ENCODE measurements around the gene C19orf67.
A peak's percentile ranks its signal among the peaks of the same experiment; 100 is the strongest.

C19orf67 gene
- 0 to 0.26 (median 0.19) reads per million in 3 donors for total RNA-seq

DNA sequence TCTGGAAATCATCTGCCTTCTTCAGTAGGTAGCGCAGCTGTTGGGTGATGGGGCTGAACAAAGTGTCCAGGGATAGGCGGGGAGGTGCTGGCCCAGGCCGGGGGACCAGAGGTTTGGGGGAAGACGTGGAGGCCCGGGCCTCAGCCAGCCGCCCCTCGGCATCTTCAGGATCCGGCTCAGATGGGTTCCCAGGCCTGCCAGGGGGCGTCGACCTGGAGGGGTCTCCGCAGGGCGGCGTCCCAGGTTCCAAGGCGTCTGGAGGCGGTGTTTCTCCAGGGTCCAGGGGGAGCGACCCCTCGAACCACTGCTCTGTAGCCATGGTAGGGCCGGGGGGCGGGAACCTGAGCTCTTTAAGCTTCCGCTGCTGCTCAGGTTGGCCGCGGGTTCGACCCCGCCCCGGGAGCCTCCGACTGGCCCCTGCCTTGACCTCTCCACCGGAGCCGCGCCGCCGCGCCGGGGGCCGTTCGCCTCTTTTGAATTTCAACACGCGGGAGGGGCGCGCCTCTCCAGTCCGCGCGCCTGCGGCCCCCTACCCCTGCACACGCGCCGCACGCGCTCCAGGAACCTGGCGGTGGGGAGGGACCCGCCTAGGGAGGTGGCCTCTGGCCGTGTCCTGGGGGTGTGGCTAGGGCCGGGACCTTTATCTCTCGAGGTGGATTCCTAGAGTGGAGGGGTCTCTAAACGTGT lies at the start of gene C19orf67:
C19orf67 (minus strand) TSS at position 475 of the 687 bp plus-strand sequence; CDS start at position 319, 156 bp downstream.
- no peaks in the 10 kb centered on the region for H3K27me3 ChIP-seq (replicated peaks; ENCODE audit: control insufficient read depth, insufficient read depth, low read length, poor library complexity, severe bottlenecking)
- no peak for DNase-seq
- no peak within 1 kb of the TSS for H3K27ac ChIP-seq (ENCODE audit: insufficient read depth, low read length, poor library complexity, severe bottlenecking)
- no peak within 1 kb of the TSS for H3K4me3 ChIP-seq (ENCODE audit: insufficient read depth, low read depth, low read length, poor library complexity, severe bottlenecking)
- peaks cover 5% of the 10 kb centered on the region for H3K36me3 ChIP-seq (ENCODE audit: control insufficient read depth, insufficient read depth, low read length)
- no peaks in the 10 kb centered on the region for H3K9me3 ChIP-seq (ENCODE audit: control insufficient read depth, low read length)
- H3K4me1 ChIP-seq (ENCODE audit: control insufficient read depth, insufficient read depth, low read length, poor library complexity, severe bottlenecking), result peaks cover 12% of the 10 kb centered on the region

- Histone ChIP-seq H3K36me3 (ENCODE audit: control insufficient read depth, insufficient read depth, low read length) (no peaks in the 10 kb centered on the region), H3K4me3 (ENCODE audit: insufficient read depth, low read depth, low read length, poor library complexity, severe bottlenecking) (no peak overlapping the region), H3K4me1 (ENCODE audit: control insufficient read depth, insufficient read depth, low read length, poor library complexity, severe bottlenecking) (peaks cover 16% of the 10 kb centered on the region), H3K27ac (ENCODE audit: insufficient read depth, low read length, poor library complexity, severe bottlenecking) (no peak overlapping the region), H3K9me3 (ENCODE audit: control insufficient read depth, low read length) (no peaks in the 10 kb centered on the region), H3K27me3 (replicated peaks; ENCODE audit: control insufficient read depth, insufficient read depth, low read length, poor library complexity, severe bottlenecking) (no peaks in the 10 kb centered on the region)
- no peak for DNase-seq
Observed at GRCh38 chr19:14135355-14135754, 49.8 kb upstream of the C19orf67 start.

- H3K4me3 ChIP-seq (ENCODE audit: insufficient read depth, low read depth, low read length, poor library complexity, severe bottlenecking), result no peak overlapping the region
- no peak overlapping the region for H3K27ac ChIP-seq (ENCODE audit: insufficient read depth, low read length, poor library complexity, severe bottlenecking)
- no peaks in the 10 kb centered on the region for H3K9me3 ChIP-seq (ENCODE audit: control insufficient read depth, low read length)
- no peaks in the 10 kb centered on the region for H3K36me3 ChIP-seq (ENCODE audit: control insufficient read depth, insufficient read depth, low read length)
- no peaks in the 10 kb centered on the region for H3K27me3 ChIP-seq (replicated peaks; ENCODE audit: control insufficient read depth, insufficient read depth, low read length, poor library complexity, severe bottlenecking)
- no peak for DNase-seq
- no peaks in the 10 kb centered on the region for H3K4me1 ChIP-seq (ENCODE audit: control insufficient read depth, insufficient read depth, low read length, poor library complexity, severe bottlenecking)
Observed at GRCh38 chr19:14127929-14128509, 42.4 kb upstream of the C19orf67 start.

GRCh38 chr19:14127176-14127575 lies 41.6 kb upstream of the C19orf67 start:
- Histone ChIP-seq H3K9me3 (ENCODE audit: control insufficient read depth, low read length) (no peaks in the 10 kb centered on the region), H3K4me1 (ENCODE audit: control insufficient read depth, insufficient read depth, low read length, poor library complexity, severe bottlenecking) (no peaks in the 10 kb centered on the region)

GRCh38 chr19:14122924-14123323 lies 37.3 kb upstream of the C19orf67 start:
- DNase-seq, result no peak
- no peaks in the 10 kb centered on the region for H3K9me3 ChIP-seq (ENCODE audit: control insufficient read depth, low read length)
- H3K27ac ChIP-seq (ENCODE audit: insufficient read depth, low read length, poor library complexity, severe bottlenecking), result no peak overlapping the region
- H3K36me3 ChIP-seq (ENCODE audit: control insufficient read depth, insufficient read depth, low read length), result no peaks in the 10 kb centered on the region
- H3K27me3 ChIP-seq (replicated peaks; ENCODE audit: control insufficient read depth, insufficient read depth, low read length, poor library complexity, severe bottlenecking), result no peaks in the 10 kb centered on the region
- peaks cover 8% of the 10 kb centered on the region for H3K4me1 ChIP-seq (ENCODE audit: control insufficient read depth, insufficient read depth, low read length, poor library complexity, severe bottlenecking)
- no peak overlapping the region for H3K4me3 ChIP-seq (ENCODE audit: insufficient read depth, low read depth, low read length, poor library complexity, severe bottlenecking)

More at GRCh38 chr19:14127176-14127575, 41.6 kb upstream of the C19orf67 start:
- Histone ChIP-seq H3K27ac (ENCODE audit: insufficient read depth, low read length, poor library complexity, severe bottlenecking) (no peak overlapping the region), H3K36me3 (ENCODE audit: control insufficient read depth, insufficient read depth, low read length) (no peaks in the 10 kb centered on the region), H3K4me3 (ENCODE audit: insufficient read depth, low read depth, low read length, poor library complexity, severe bottlenecking) (no peak overlapping the region), H3K27me3 (replicated peaks; ENCODE audit: control insufficient read depth, insufficient read depth, low read length, poor library complexity, severe bottlenecking) (no peaks in the 10 kb centered on the region)
- no peak for DNase-seq

DNA sequence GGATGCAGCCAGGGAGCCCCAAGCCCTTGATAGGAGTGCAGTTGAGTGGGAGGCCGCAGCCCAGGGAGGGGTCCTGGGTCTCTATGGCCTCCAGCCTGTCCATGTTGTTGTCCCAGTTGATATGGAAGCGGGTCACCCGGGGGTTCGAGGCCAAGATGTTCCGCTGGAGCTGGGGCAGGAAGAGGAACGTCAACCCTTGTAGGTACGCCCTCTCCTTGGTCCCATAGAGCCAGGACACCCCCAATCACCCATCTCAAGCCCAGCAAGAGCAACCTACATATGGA lies 34.9 kb upstream of the C19orf67 start:
- no peak overlapping the region for H3K4me3 ChIP-seq (ENCODE audit: insufficient read depth, low read depth, low read length, poor library complexity, severe bottlenecking)
- H3K9me3 ChIP-seq (ENCODE audit: control insufficient read depth, low read length), result no peaks in the 10 kb centered on the region
- no peak overlapping the region for H3K27ac ChIP-seq (ENCODE audit: insufficient read depth, low read length, poor library complexity, severe bottlenecking)
- no peaks in the 10 kb centered on the region for H3K27me3 ChIP-seq (replicated peaks; ENCODE audit: control insufficient read depth, insufficient read depth, low read length, poor library complexity, severe bottlenecking)
- peaks cover 20% of the 10 kb centered on the region for H3K4me1 ChIP-seq (ENCODE audit: control insufficient read depth, insufficient read depth, low read length, poor library complexity, severe bottlenecking)
- H3K36me3 ChIP-seq (ENCODE audit: control insufficient read depth, insufficient read depth, low read length), result no peaks in the 10 kb centered on the region
- no peak for DNase-seq

DNA sequence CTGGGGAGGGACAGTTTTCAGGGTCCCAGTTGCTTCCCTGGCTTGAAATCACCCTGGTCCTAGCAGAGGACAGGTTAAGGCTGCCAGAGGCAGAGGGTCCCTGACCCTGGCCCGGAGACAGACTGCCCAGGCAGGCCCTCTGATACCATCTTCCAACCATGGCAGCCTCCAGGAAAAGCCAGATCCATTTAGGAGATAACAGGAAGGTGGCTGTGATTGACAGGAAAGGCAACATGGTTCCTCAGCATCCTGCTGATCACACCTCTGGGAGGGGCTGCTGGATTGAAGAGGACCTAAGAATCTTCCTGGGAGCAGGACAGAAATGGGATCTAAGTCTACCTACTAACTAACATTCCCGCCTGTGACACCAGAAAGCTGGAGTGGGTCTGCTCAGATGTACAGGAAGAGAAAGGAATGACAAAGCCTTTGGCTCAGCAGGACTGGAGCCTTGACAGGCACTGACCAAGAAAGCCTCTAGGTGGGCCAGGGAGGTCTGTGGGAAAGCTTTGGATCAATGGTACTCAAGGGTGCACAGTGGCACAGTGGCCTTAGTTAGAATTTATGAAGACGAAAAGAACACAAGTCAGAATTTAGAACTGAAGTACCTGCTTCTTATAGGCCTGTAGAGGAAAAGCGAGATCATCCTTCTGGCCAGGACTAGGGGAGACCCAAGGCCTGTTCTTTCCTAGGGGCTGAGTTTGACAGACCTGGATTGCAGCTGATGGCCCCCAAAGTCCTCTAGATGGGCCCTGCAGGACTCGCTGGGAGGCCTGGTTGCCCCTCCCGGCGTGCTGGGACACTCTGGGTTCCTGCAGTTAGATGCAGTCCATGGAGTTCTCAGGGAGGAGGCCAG lies 34.3 kb upstream of the C19orf67 start:
- no peak overlapping the region for H3K4me3 ChIP-seq (ENCODE audit: insufficient read depth, low read depth, low read length, poor library complexity, severe bottlenecking)
- H3K4me1 ChIP-seq (ENCODE audit: control insufficient read depth, insufficient read depth, low read length, poor library complexity, severe bottlenecking), result peaks cover 25% of the 10 kb centered on the region
- DNase-seq, result no peak
- H3K27ac ChIP-seq (ENCODE audit: insufficient read depth, low read length, poor library complexity, severe bottlenecking), result no peak overlapping the region
- H3K36me3 ChIP-seq (ENCODE audit: control insufficient read depth, insufficient read depth, low read length), result no peaks in the 10 kb centered on the region
- H3K27me3 ChIP-seq (replicated peaks; ENCODE audit: control insufficient read depth, insufficient read depth, low read length, poor library complexity, severe bottlenecking), result no peaks in the 10 kb centered on the region
- no peaks in the 10 kb centered on the region for H3K9me3 ChIP-seq (ENCODE audit: control insufficient read depth, low read length)

DNA sequence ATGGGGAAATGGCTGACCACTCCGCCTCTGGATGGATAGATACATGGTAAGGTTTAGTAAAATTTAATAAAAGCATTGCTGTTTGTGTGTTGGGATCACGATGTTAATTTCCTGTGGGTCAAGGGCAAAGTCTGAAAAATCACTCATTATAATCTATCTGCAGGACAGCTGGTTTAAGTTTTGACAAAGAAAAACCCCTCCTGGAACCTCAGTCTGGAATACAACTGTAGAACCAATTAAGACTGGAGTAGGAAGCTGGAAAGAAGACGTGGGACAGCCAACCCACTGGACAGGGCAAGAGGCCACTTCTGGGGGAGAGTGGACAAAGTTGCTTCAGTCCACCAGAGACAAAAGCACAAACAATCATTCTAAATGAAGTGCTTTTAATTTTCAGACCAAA lies 33.6 kb upstream of the C19orf67 start:
- no peaks in the 10 kb centered on the region for H3K9me3 ChIP-seq (ENCODE audit: control insufficient read depth, low read length)
- H3K36me3 ChIP-seq (ENCODE audit: control insufficient read depth, insufficient read depth, low read length), result no peaks in the 10 kb centered on the region
- peak overlapping the region; percentile 20 for H3K27ac ChIP-seq (ENCODE audit: insufficient read depth, low read length, poor library complexity, severe bottlenecking)
- H3K27me3 ChIP-seq (replicated peaks; ENCODE audit: control insufficient read depth, insufficient read depth, low read length, poor library complexity, severe bottlenecking), result no peaks in the 10 kb centered on the region
- peaks cover 27% of the 10 kb centered on the region for H3K4me1 ChIP-seq (ENCODE audit: control insufficient read depth, insufficient read depth, low read length, poor library complexity, severe bottlenecking)
- no peak for DNase-seq
- H3K4me3 ChIP-seq (ENCODE audit: insufficient read depth, low read depth, low read length, poor library complexity, severe bottlenecking), result no peak overlapping the region

DNA sequence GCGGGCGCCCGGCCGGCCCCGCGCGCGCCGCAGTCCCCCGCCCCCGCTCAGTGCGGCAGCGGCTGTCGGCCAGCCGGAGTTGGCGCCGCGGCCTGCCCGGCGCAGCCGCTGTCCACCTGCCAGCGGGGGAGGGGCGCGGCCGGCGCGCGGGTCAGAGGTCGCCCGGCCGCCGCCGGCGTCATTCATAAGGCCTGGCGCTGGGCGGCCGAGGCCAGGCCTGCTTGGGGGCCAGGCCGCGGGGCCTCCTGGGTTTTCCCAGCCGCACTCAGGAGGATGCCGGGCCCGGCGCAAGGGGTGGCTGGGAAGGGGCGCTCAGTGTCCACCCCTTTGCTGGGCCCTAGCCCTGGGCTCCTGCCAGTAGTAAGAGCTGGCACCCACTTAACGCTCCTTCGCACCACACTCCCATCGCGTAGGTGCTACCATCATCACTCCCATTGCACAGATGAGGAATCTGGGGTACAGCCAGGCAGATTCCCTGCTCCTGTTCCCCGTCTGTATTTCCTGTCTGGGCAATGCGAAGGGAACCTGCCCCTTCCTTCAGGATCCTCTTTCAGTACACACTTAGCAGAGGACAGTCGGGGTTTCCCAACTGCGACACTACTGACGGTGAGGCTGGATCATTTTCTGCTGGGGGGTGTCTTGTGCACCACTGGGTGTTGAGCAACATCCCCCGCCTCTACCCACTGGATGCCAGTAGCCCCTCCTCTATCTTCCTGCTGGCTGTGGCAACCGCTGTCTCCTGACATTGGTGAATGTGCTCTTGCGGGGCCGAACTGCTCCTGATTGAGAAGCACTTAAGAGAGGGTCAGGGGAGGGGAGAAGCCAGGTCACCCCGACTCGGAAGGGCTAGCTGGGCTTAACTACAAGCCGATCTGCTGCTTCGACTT lies 32.8 kb upstream of the C19orf67 start:
- Histone ChIP-seq H3K4me1 (ENCODE audit: control insufficient read depth, insufficient read depth, low read length, poor library complexity, severe bottlenecking) (peaks cover 27% of the 10 kb centered on the region), H3K27me3 (replicated peaks; ENCODE audit: control insufficient read depth, insufficient read depth, low read length, poor library complexity, severe bottlenecking) (no peaks in the 10 kb centered on the region), H3K27ac (ENCODE audit: insufficient read depth, low read length, poor library complexity, severe bottlenecking) (peak overlapping the region; percentile 78), H3K4me3 (ENCODE audit: insufficient read depth, low read depth, low read length, poor library complexity, severe bottlenecking) (peak overlapping the region; percentile 58), H3K9me3 (ENCODE audit: control insufficient read depth, low read length) (no peaks in the 10 kb centered on the region), H3K36me3 (ENCODE audit: control insufficient read depth, insufficient read depth, low read length) (no peaks in the 10 kb centered on the region)
- peak; percentile 35 to 43 (median 38) for DNase-seq

All from effector memory CD4-positive, alpha-beta T cell (primary cell).